K562 (cell line): ENCODE results near the gene MEGF11. TPM values are rescaled to one million over a fixed set of nuclear protein-coding genes. Genes with fewer than 3 reads are reported as not detected.
A peak's percentile ranks its signal among the peaks of the same experiment; 100 is the strongest.

Source experiments
- ATAC-seq: fragments of 200-7000 bp; cut with Tn5 transposase; 3 replicates; pipeline ENCODE4 v1.9.1; 2020; ENCODE audit warnings: moderate library complexity
- BruUV-seq: library from RNA; stranded (reverse); fragments of 400-500 nt; replicated peaks from 2 replicates; lab custom pipeline; 2021; lab: Mats Ljungman, UMichigan
- CTCF ChIA-PET: fragments of 300-600 bp; formaldehyde crosslinking; extraction: SDS; loops from one replicate; lab custom pipeline; 2021; ENCODE audit warnings: low intra/inter-chr PET ratio; lab: Yijun Ruan, JAX
- POLR2A ChIA-PET: fragments of 300-600, 350-650 bp; sonication (Branson Sonifier 250); formaldehyde crosslinking; extraction: SDS; loops from one replicate; lab custom pipeline; 2021; ENCODE audit warnings: antibody characterized with exemption, inconsistent platforms; lab: Yijun Ruan, JAX
- DNase-seq, 4 experiments: peaks; one replicate each; pipeline versions ENCODE4 v3.0.0 to v3.0.0-alpha.2; 2011 to 2018; ENCODE audit warnings: low spot score in 3 of 4, mixed read lengths in 3 of 4; ENCODE audit errors: extremely low read depth in 1 of 4
- FAIRE-seq: peaks from 2 replicates; lab custom pipeline; 2011; peaks lifted over from hg19 to GRCh38; lab: Jason Lieb, UNC
- H2AFZ ChIP-seq: 2 replicates; pipeline ENCODE4 v1.6.0; 2011; ENCODE audit warnings: low read depth, low read length, control low read depth, inconsistent platforms
- H3K27ac ChIP-seq: fragments of 200-600 bp; 3 replicates; pipeline ENCODE4 v1.8.0; 2011; ENCODE audit warnings: low read depth, mild to moderate bottlenecking, control low read depth, inconsistent platforms, low read length, moderate library complexity, mixed read lengths; ENCODE audit errors: extremely low read depth
- H3K27me3 ChIP-seq, 2 experiments: fragments of 300-600 bp in 1 of 2; 2 replicates in 1 of 2; 3 replicates in 1 of 2; pipeline versions ENCODE4 v1.6.0 to v1.8.0; 2011; ENCODE audit warnings: inconsistent platforms in 2 of 2, low read length in 2 of 2, mild to moderate bottlenecking in 1 of 2, mixed read lengths in 1 of 2, moderate library complexity in 1 of 2; ENCODE audit not compliant: control insufficient read depth in 2 of 2, insufficient read depth in 2 of 2
- H3K36me3 ChIP-seq: fragments of 300-600 bp; 3 replicates; pipeline ENCODE4 v1.8.0; 2011; ENCODE audit warnings: mild to moderate bottlenecking, low read length, inconsistent platforms; ENCODE audit not compliant: control insufficient read depth, insufficient read depth
- H3K4me1 ChIP-seq, 2 experiments: fragments of 200-600 bp in 1 of 2; replicated peaks in 1 of 2; 2 replicates in 1 of 2; 3 replicates in 1 of 2; pipeline versions ENCODE4 v1.5.1 to v1.8.0; 2011; ENCODE audit warnings: inconsistent platforms in 2 of 2, low read length in 2 of 2, mild to moderate bottlenecking in 1 of 2, mixed read lengths in 1 of 2, moderate library complexity in 1 of 2; ENCODE audit not compliant: control insufficient read depth in 2 of 2, insufficient read depth in 2 of 2
- H3K4me2 ChIP-seq: 2 replicates; pipeline ENCODE4 v1.6.1; 2011; ENCODE audit warnings: low read length, control low read depth, inconsistent platforms, mixed read lengths; ENCODE audit not compliant: insufficient read depth
- H3K4me3 ChIP-seq: fragments of 200-600 bp; sonication (generic), shearing (Covaris generic); 2 replicates; pipeline ENCODE4 v1.5.1; 2016; ENCODE audit warnings: control low read depth, inconsistent platforms
- H3K79me2 ChIP-seq: fragments of 200-600 bp; 3 replicates; pipeline ENCODE4 v1.8.0; 2011; ENCODE audit warnings: low read length, inconsistent platforms; ENCODE audit not compliant: control insufficient read depth, insufficient read depth
- H3K9ac ChIP-seq, 2 experiments: 2 replicates each; pipeline versions ENCODE4 v1.6.0 to v1.6.1; 2011; ENCODE audit warnings: low read depth in 2 of 2, low read length in 2 of 2, control low read depth in 1 of 2, inconsistent platforms in 1 of 2, mild to moderate bottlenecking in 1 of 2, mixed read lengths in 1 of 2; ENCODE audit not compliant: insufficient read depth in 1 of 2
- H3K9me1 ChIP-seq: one replicate; pipeline ENCODE4 v1.6.0; 2011; ENCODE audit warnings: inconsistent platforms, mild to moderate bottlenecking, low read length, moderate library complexity; ENCODE audit not compliant: control insufficient read depth, insufficient read depth
- H3K9me3 ChIP-seq: replicated peaks from 2 replicates; pipeline ENCODE4 v1.5.1; 2011; ENCODE audit warnings: low read depth, low read length, inconsistent platforms; ENCODE audit not compliant: control insufficient read depth, insufficient read depth
- H4K20me1 ChIP-seq: replicated peaks from 2 replicates; pipeline ENCODE4 v1.6.1; 2011; ENCODE audit warnings: low read length, inconsistent platforms, mixed read lengths; ENCODE audit not compliant: control insufficient read depth, insufficient read depth
- CBFA2T2 ChIP-seq: fragments of 450-650 bp; conservative IDR thresholded peaks from 2 replicates; pipeline ENCODE4 v1.6.1; 2017; ENCODE audit warnings: mild to moderate bottlenecking
- GATAD2A ChIP-seq: fragments of 450-650 bp; IDR thresholded peaks from 2 replicates; pipeline ENCODE4 v1.6.1; 2017
- MBD2 ChIP-seq: sonication (generic); IDR thresholded peaks from 2 replicates; pipeline ENCODE4 v1.6.1; 2016; ENCODE audit warnings: low read depth, borderline replicate concordance
- PTRF ChIP-seq: fragments of 450-650 bp; IDR thresholded peaks from 2 replicates; pipeline ENCODE4 v1.6.1; 2016; ENCODE audit warnings: mild to moderate bottlenecking, missing genetic modification characterization, missing compliant biosample characterization
- RBM25 ChIP-seq: fragments of 200-400 bp; formaldehyde crosslinking; IDR thresholded peaks from 2 replicates; pipeline ENCODE4 v1.6.1; 2018; ENCODE audit warnings: low read length, low read depth, moderate library complexity; ENCODE audit not compliant: severe bottlenecking
- ZNF75A ChIP-seq: fragments of 450-650 bp; formaldehyde crosslinking; IDR thresholded peaks from 2 replicates; pipeline ENCODE4 v1.4.0; 2020; ENCODE audit warnings: mild to moderate bottlenecking
- WGBS: fragments of 100-300 bp; shearing (Covaris generic); methylation state at CpG from one replicate; pipeline ENCODE4 v1.1.6; 2016; ENCODE audit warnings: low coverage, mixed read lengths; ENCODE audit not compliant: insufficient coverage; ENCODE audit errors: missing lambda C conversion rate; 5-methylcytosine and 5-hydroxymethylcytosine counted together
- in situ Hi-C: fragments of 300-500 bp; cut with MboI; formaldehyde crosslinking; loops from 4 replicates; pipeline ENCODE4 v1.15.0; 2018; ENCODE audit warnings: inconsistent platforms, mixed read lengths
- intact Hi-C: fragments of 100-400 bp; cut with micrococcal nuclease; formaldehyde crosslinking; loops from 2 replicates; pipeline ENCODE4 v1.14.2; 2022
- polyA plus RNA-seq, 8 experiments: library from polyadenylated mRNA; depleted of rRNA in 4 of 8; stranded (reverse) in 5 of 8; unstranded in 3 of 8; fragments of >200 nt; fragmentation: Nextera tagmentation in 2 of 8; fragmentation: Illumina TruSeq in 1 of 8; extraction: Ambion mirVana in 2 of 8; extraction: Trizol in 1 of 8; gene quantifications; 2 replicates each; pipeline versions ENCODE4 v1.2.1 to v1.2.3, GENCODE V29; 2011 to 2014; ENCODE audit warnings: inconsistent platforms in 1 of 8, missing spikeins in 1 of 8
- total RNA-seq, 7 experiments: library from RNA; depleted of rRNA in 6 of 7; stranded (reverse); fragments of >200 nt in 6 of 7; fragmentation: Illumina TruSeq in 2 of 7; extraction: Trizol in 2 of 7; gene quantifications; 2 replicates each; pipeline versions ENCODE4 v1.2.1 to v1.2.3, GENCODE V29; 2011 to 2021; ENCODE audit warnings: low replicate concordance in 1 of 7

Gene MEGF11
- total and polyA plus RNA-seq, 9 of the 15 experiments (the other 6 are each of a cell fraction or from before 2014, with no cell fraction given), result 0.06 to 0.23 (median 0.20) TPM; not detected in 6

- TF ChIP-seq ZNF75A (CRISPR knock-in tag) (no peak), PTRF (tag) (no peak), MBD2 (no peak), CBFA2T2 (no peak)
These were observed 159.2 kb downstream of the MEGF11 start (continued) for GRCh38 chr15:66094331-66094730.

GRCh38 chr15:66092053-66093016 lies 161.2 kb downstream of the MEGF11 start:
- POLR2A ChIA-PET, result interaction anchor here (0.6 to 1.2 kb wide), 3 partner anchors 15 to 686 kb away, joined by 3 read pairs; no protein-coding TSS in a partner anchor

More at GRCh38 chr15:66092053-66093016, 161.2 kb downstream of the MEGF11 start:
- Histone ChIP-seq H3K4me2 (no peak overlapping the region), H3K36me3 (no peaks in the 10 kb centered on the region), H3K9me1 (no peaks in the 10 kb centered on the region), H3K27me3 (peaks cover 15 to 38% of the 10 kb centered on the region in 2 experiments; a peak in 4 of 5 replicates), H3K9me3 (no peaks in the 10 kb centered on the region), H3K9ac (no peak overlapping the region), H3K4me1 (no peaks in the 10 kb centered on the region), H3K4me3 (no peak overlapping the region), H4K20me1 (peaks cover 9% of the 10 kb centered on the region; the same call in 1 of the 2 replicates), H3K27ac (no peak overlapping the region), H2AFZ (no peak overlapping the region), H3K79me2 (no peaks in the 10 kb centered on the region)
- ATAC-seq, result no peak
- 2% methylated on average over 7 of the region's 7 CpGs for WGBS
- FAIRE-seq, result no peak
- BruUV-seq, result no TSS peak
- no peak for DNase-seq
- in situ Hi-C loops, result no loop called here
- intact Hi-C loops, result no loop called here
- TF ChIP-seq RBM25 (peak; percentile 63), GATAD2A (no peak)
- CTCF ChIA-PET, result no interaction called here
